ENCODE results near the gene SH3BGR.
"Not testable (repeated sequence)": the region's sequence is repeated elsewhere in the genome, so short reads cannot be mapped to it uniquely, and the experiment has no call there.

SH3BGR gene

DNA sequence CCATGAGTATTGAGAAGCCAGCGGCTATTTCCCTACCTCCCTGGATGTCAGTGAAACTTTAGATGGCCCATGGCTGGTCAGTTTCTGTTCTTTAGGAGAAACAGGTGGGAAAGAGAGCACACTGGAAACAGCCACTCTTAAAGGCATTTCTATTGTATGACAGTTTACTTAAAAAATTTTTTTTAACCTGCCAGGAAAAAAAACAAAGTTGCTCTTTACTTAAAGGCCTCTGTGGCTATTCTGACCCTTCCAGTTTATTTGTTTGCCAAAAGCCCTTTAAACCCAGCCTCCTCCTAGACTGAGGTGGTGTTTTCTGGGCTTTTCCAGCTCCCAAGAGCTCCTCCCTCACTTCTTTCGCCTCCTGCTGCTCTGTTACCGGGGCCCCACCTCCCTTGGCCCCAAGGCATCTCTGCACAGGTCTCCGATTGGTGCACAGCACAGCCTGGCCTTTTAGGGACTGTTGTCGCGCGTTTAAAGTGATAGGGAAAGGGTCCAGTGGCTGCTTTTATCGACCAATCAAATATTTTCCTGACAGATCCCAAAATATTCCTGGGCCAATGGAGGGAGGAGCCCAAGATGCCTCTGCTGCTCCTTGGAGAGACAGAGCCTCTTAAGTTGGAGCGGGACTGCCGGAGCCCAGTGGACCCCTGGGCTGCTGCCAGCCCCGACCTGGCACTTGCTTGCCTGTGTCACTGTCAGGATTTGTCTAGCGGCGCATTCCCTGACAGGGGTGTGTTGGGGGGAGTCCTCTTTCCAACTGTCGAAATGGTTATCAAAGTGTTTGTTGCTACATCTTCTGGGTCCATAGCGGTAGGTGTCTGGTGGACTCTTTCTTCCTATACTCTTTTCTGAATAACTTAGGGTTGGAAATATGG, at the start of gene SH3BGR:
Gene SH3BGR (plus strand): TSS at position 639 of the 875 bp plus-strand sequence. CDS start 127 bp downstream, at position 766.
- DNase-seq: no peak

DNA sequence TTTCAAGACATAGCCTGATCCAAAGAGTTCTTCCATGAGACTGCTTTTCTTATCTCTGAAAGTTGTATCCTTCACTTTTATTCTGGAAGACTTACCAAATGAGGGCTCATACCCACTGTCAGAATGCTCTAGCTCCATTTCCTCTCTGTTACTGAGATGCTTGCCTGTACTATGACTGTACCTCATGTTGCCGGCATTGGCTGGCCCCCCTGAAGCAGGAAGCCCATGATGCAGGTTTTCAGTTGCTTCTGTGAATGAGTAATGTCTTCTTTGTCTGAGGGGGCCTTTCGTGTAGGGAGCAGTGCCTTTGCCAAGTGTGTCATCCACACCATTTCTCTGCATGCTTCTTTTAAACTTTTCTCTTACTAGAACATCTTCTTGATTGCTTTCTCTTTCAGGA, 45.7 kb upstream of the SH3BGR start:
- DNase-seq: no peak

DNA sequence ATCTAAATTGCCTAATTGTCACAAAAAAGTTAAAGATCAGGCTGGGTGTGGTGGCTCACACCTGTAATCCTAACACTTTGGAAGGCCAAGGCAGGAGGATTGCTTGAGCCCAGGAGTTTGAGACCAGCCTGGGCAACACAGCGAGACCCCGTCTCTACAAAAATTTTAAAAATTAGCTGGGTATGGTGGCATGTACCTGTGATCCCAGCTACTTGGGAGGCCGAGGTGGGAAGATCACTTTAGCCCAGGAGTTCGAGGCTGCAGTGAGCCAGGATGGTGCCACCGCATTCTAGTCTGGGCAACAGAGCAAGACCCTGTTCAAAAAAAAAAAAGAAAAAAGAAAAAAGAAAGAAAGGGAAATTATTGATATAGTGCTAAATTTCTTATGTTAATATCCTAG, 32.6 kb upstream of the SH3BGR start:
- not testable (repeated sequence) for DNase-seq

DNA sequence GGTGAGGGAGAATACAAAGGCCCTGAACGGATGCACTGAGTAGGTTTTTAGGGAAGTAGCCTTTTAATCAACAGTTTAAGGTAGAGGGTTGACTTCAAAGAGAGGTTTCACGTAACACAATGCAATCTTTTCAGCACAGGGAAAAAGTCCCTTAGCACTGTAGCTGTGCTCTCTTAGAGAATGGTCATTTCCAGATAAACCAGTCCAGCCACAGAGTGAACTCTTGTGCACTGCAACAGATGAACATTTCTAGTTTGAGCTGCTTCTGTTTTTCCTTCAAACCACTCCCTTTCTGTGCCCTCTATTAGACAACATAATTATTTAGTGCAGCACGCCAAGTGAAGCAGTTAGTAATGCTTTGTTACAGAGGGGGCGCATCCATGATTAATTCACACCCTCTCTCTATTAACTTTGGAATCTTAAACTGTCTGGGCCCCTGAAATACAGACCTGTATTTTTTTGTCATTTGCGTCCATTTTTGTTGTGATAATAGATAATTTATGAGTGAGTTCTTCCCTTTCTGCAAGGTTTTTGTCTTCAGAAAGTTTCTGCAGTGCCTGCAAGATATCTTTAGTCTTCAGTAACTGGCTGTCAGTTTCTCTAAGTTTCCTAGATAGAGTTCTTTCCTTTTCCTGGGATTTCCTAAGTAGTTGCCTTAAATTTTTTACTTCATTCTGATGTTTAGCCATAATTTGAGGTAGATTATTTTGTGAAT, 29.1 kb upstream of the SH3BGR start:
- DNase-seq: no peak

- DNase-seq: no peak
Measured at GRCh38 chr21:39429445-39429844, 22.3 kb upstream of the SH3BGR start.

GRCh38 chr21:39430016-39430415, 21.8 kb upstream of the SH3BGR start:
- DNase-seq: no peak

- no peak for DNase-seq
Measured at GRCh38 chr21:39430457-39430856, 21.3 kb upstream of the SH3BGR start.

GRCh38 chr21:39430954-39431353, 20.8 kb upstream of the SH3BGR start:
- no peak for DNase-seq

GRCh38 chr21:39434950-39435349, 16.8 kb upstream of the SH3BGR start:
- no peak for DNase-seq

DNA sequence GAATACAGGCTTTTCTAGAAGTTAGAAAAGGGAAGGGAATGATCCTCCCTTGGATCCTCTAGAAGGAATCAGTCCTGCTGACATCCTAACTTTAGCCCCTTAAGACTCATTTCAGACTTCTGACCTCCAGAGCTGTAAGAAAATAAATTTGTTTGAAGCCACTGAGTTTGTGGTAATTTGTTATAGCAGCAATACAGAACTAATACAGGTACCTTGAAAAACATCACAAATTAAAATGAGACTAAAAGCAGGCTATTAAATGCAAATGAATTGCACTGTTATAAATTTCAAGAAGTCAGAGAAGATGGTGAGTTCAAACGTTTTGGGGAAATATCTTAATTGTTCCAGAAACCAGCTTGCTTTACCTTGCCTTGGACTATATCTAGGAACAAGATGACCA, 12.5 kb upstream of the SH3BGR start:
- DNase-seq: no peak

- DNase-seq: no peak
Measured at GRCh38 chr21:39441502-39442475, 10.0 kb upstream of the SH3BGR start.

DNA sequence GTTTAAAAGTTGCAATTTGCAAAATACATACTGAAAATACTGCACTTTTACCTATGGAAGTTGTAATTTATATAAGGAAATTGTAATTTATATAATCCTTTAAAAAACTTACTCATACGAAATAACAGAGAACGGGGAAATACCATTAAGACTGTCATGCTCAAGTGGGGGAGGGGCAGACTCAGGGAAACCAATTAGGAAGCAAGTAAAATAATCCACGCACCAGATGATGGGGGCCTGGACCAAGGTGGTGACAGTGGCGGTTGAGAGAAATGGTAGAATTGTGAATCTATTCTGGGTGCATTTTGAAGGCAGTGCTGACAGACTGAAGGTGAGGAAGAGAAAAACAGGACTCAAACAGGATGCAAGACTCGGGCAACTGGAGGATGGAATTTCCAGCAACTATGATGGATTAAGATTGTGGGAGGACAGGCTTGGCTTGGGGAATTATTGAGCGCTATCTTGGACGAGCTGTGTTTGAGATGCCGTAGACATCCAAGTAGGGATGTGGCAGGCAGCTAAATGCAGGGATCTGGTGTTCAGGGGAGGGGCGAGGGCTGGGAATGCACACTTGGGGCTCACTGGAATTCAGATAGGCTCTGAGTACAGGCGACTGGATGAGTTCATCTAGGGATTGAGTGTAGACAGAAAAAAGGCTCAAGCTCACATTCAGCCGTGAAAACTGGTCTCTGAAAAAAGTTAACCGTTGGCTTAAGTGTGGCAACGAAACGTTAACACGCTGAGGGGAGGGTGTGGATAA, 7.2 kb upstream of the SH3BGR start:
- no peak for DNase-seq

DNA sequence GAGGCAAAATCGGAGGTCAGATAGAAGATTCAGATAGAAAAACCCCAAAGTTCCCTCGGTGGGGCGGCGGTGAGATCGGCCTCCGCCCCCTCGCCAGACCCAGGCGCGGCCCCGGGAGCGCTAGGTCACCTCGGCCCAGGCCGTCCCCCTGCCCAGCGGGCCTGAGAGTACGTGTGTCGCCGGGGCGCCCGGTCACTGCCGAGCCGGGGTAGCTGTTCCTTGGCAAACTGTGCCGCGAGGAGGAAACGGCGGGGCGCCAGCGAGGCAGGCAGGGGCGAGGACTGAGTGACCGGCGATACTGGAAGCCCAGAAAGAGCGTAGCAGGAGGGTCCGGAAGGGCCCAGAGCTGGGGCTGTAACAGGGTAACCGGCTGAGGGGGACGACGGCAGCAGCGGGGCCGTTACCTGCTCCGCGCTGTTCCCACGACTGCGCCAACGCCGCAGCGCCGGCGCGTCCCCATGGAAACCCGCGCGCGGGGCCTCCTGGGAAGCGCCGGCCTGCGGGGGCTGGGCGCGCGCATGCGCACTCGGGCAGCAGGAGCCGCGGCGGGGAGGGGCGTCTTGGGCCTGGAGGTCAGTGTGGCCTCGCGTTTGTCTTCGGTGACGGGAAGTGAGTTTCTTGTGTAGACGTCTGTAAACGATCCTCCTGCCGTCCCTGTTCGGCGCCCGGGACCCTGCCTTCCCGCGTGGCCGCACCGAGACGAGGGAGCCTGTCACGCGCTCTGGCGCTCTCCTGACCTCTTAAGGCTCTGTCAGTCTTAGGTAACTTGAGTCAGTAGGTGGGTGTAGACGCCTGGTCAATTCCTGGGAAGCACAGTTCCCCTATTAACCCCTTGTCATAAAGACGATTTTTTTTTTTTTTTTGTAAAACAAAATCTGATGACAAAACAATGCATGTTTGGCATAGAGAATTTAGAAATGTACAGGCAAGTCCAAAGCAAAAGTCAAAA, 6.2 kb upstream of the SH3BGR start, which contains the start of gene LCA5L:
Gene LCA5L (minus strand): TSS at position 458 of the 949 bp plus-strand sequence. CDS start 17,285 bp downstream, outside the sequence.
- peak; percentile 89 for DNase-seq

- no peak for DNase-seq
Measured at GRCh38 chr21:39447264-39447663, 4.5 kb upstream of the SH3BGR start.

DNA sequence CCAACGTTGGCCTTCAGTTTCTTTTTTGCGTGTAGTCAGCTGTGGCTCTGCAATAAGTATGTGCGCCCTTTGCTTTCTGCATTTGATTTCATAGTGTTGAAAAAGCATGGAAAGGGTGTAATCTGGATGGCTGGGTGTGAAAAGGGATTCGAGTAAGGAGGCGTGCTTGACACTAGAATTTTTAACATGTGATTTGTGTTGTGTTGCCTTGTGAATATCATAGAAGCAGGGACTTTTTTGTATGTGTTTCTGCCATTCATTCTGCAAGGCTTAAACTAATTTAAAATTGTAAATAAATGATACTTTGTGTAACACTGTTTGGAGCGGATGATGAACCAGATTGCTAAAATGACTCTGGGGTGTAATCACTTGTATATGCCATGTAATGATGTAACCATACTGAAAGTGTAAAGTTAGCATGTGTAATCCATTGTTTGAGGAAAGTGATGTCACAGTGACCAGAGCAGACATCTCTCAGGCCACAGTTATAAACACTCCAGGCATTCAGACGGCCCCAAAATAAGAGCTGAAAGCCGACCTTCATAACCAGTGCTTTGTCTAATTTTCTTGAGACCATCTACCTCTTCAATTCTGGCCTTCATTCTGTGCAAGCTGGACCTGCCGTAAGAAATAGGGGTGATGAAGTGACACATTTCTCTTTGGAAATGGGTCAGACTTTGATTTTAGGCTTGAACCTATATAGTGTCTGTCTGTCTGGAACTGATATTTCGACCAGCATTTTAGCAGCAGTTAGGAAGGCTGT, 618 bp downstream of the SH3BGR start:
- peak; percentile 30 for DNase-seq

GRCh38 chr21:39452970-39453342, 1.2 kb downstream of the SH3BGR start:
- DNase-seq: no peak

DNA sequence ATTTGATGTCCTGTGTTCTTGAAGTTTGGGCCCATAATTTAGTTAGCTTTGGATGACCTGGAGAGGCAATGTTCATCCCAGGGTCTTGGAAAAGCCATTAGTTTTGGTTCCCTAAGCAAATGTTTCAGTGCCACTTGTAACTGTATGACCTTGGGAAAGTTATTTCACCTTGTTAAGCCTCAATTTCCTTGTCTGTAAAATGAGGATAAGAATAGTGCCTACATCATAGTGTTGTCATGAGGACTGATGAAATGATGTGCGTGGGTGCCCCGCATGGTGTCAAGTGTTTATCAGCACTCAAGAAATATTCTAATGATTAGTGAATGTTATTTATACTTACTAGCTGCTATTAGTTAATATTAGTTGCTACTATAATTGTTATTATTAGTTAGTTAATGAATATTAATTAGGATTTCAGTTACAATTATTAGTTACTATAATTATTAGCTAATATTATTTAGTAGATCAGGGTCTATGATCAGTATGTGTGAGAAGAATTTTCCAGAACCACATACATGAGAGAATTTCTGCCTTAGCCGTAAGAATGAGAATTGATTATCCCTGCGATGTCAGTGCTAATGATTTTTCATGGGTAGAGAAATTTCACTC, 1.9 kb downstream of the SH3BGR start:
- no peak for DNase-seq

- no peak for DNase-seq
Measured at GRCh38 chr21:39454949-39455668, 3.3 kb downstream of the SH3BGR start.

DNA sequence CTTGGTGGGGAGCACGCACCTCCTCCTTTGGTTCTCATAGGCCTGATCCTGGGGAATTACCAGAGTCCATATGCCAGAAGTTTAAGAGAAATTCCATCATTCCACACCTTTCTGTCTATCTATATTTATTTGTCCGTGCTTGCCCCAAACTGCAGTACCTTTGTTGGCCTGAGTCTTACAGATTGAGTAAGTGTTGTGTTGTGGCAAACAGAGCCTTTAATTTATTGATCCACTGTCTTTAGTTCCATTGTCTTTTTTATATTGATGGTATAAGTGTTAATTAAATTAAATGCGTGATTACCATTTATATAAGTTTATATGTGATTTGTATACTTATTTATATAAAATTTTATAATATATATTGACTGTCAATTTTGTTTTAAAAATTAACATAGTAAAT, 4.9 kb downstream of the SH3BGR start:
- no peak for DNase-seq
